Epithelial cell of prostate (primary cell): ENCODE results near the gene OR4B1.

Source experiments
- DNase-seq: peaks from one replicate; pipeline ENCODE4 v3.0.0-alpha.2; 2011; ENCODE audit warnings: low read depth, low spot score
- H3K27ac ChIP-seq: fragments of 450-650 bp; 2 replicates; pipeline ENCODE4 v1.5.1; 2017; ENCODE audit warnings: mild to moderate bottlenecking

OR4B1 gene

GRCh38 chr11:48248902-48249301, 32.3 kb downstream of the OR4B1 start:
- H3K27ac ChIP-seq, result no peak overlapping the region
- no peak for DNase-seq

GRCh38 chr11:48261600-48261999, 45.0 kb downstream of the OR4B1 start:
- no peak for DNase-seq
- H3K27ac ChIP-seq, result no peak overlapping the region

GRCh38 chr11:48263423-48263911, 46.9 kb downstream of the OR4B1 start, which contains the start of gene OR4X1:
OR4X1 (plus strand) TSS chr11:48263861; CDS start chr11:48263861, 0 bp downstream.
- DNase-seq, result no peak
- H3K27ac ChIP-seq, result no peak within 1 kb of the TSS
